ENCODE measurements around the gene PROZ.

PROZ gene

DNA sequence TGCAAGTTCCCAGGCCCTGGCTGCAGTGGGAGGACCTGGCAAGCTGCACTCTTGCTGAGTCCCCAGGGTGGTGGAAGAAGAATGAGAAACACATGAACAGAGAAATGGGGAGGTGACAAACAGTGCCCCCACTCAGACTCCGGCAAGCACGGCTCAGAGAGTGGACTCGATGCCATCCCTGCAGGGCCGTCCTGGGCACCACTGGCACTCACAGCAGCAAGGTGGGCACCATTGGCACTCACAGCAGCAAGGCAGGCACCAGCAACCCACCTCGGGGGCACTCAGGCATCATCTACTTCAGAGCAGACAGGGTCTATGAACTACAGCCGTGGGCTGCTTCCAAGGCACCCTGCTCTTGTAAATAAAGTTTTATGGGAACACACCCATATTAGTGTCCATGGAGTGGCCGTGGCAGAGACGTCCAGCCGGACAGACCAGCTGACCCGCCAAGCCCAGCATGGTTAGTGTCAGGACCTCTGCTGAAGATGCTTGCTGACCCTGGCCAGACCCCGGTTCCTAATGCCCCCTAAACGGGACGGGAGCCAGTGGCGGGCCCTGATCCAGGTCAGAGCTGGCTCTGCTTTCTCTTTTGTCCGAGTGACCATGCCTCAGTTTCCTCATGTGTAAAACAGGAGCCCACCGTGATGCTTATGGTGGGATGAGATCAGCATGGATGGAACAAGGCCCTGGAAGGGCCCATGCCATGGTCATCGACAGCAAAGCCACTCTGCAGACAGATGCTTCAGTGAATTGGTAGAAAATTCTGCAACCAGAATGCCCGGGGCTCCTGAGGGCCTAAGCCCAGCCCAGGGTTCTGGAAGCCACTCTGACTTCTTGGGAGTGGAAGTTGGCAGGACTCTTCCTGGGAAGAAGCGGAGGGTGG lies 37.9 kb upstream of the PROZ start:
- DNase-seq = no peak

DNA sequence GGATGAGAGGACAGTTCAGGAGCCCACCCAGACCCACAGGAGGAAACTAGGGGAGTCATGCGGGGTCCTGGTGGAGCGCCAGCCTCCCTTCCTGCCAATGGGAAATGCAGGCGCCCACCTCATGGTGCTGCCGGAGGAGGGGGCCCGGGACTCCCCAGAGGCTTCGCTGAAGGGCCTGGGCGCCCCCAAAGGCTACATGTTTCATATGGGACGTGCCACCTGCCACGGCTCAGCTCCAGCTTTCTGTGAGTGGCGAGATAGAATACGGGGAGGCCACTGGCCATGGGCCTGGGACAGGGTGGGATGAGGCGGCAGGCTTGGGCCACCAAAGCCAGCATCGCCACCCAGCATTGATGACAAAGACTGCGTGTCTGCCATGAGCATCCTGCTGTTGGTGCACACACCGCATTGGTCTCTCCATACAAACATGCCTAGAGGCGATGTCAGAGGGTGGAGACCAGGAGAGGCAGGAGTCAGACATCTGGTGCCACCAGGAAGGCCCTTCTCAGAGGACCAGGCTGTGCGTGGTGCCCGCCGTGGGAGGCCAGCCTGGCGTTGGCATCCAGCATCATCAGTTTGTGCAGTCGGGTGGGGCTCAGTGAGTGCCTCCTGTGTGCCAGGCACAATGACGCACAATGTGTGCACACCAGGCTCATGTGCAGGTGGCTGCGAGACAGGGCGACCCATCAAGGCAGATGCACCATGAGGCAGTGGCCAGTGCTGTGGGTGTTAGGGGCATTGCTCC lies 37.1 kb upstream of the PROZ start:
- no peak for DNase-seq

DNA sequence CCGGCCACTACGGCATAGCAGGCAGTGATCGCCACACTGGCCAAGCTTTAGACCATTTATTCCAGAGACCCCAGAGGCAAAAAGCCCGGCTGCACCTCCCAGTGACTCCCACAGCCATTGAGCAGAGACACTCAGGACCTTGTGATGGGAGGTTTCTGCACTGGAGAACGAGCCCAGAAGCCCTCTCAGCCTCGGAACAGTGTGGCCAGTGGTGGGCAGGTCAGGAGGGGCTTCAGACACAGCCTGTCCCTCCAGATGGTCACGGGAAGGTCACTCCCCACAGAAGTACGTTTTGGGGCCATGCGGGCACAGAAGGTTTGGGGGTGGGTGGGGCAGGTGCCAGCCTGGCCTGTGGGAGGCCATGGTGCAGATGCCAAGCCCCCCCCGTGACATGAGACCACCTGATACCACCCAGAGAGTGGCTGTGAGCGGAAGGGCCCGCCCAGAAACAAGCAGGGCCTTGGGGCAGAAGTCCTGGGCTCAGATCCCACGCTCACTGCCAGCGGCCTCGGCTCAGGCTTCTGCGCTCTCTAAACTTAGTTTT lies 36.4 kb upstream of the PROZ start:
- no peak for DNase-seq

DNA sequence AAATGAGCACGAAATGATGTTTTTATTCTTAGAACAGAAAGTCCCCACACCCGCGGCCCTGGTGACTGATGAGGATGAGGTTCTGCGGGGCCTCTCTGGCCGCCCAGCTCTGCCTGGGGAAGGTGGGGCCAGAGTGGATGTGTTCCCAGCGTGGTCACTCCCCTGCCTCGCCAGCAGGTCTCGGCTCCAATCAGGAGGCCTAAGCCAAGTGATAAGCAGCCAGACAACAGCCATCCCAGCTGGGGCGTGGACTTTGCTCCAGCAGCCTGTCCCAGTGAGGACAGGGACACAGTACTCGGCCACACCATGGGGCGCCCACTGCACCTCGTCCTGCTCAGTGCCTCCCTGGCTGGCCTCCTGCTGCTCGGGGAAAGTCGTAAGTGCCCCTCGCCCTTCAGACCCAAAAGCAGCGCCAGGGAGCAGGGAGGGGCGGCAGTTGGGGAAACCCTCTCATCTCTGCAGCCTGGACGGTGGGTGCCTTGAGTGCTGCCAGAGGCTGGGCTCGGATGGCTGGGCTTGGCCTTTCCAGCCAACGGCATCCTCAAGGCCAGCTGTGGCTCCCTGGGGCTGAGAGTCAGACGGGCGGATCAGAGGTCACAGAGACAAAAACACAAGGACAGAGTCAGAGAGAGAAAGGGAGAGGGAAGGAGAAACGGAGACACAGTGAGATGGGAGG lies 35.8 kb upstream of the PROZ start, which contains the start of gene F10:
TSS of gene F10 (plus strand) at position 250 of the 676 bp plus-strand sequence. CDS start at position 307, 57 bp downstream.
- no peak for DNase-seq

DNA sequence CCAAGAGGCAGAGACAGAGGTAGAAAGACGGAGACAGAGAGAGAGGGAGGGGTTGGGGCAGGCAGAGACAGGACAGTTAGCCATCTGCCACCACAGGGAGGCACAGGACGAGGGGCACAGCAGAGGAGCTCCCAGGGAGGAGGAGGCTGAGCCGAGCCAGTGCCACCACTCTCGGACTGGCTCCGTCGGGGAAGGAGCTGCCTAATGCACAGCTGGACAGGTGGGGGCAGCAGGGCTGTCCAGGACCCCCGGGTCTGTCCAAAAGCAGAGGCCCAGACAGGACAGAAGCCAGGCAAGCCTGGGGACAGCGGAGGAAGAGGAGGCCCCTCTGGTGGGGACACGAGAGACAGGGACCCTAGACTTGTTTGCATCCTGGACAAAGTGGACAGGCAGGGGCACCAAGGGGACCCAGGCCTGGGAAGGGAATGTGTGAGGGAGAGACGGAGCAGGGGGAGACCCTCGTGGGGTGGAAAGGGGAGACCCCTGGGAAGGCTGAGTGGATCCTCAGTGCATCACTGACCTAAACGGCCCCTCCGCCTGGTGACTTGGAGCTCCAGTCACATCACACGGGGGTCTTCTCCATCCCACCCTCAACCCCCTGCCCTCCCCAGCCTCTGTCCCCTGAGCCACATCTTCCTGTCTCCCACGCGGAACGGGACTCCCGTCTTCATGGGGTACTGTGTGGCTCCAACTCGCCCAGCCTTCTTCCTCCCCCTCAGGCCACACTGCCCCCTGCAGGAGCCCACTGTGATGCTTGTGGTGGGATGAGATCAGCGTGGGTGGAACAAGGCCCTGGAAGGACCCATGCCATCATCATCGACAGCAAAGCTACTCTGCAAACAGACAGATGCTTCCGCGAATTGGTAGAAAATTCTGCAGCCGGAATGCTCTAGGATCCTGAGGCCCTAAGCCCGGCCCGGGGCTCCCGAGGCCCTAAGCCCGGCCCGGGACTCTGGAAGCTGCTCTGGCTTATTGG lies 34.9 kb upstream of the PROZ start:
- DNase-seq = no peak

DNA sequence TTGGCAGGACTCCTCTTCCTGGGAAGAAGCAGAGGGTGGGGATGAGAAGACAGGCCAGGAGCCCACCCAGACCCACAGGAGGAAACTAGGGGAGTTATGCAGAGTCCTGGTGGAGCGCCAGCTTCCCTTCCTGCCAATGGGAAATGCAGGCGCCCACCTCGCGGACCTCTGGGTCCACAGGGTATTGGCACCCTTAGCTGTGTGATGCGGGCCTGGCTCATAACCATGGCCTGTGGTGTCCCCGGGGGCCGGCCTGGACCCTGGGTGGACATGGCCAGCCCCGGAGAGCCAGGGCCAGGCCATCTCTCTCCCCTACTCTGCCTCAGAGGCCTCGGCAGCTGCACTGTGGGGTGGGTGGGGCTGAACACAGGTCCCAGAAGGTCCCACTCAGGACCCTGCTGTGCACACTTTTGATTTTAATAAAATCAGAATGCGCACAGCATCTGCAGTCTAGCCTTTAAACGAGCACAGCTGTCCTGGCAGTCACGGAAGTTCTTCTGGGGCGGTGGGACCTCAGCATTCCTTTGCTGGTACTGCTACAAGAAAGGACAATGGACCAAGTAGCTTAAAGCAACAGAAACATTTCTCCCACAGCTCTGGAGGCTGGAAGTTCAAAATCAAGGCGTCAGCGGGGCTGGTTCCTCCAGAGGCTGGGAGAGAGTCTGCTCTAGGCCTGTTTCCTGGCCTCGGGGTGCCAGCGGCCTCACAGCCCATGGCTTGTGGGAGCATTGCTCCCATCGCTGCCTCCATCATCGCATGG lies 34.1 kb upstream of the PROZ start:
- DNase-seq = no peak

DNA sequence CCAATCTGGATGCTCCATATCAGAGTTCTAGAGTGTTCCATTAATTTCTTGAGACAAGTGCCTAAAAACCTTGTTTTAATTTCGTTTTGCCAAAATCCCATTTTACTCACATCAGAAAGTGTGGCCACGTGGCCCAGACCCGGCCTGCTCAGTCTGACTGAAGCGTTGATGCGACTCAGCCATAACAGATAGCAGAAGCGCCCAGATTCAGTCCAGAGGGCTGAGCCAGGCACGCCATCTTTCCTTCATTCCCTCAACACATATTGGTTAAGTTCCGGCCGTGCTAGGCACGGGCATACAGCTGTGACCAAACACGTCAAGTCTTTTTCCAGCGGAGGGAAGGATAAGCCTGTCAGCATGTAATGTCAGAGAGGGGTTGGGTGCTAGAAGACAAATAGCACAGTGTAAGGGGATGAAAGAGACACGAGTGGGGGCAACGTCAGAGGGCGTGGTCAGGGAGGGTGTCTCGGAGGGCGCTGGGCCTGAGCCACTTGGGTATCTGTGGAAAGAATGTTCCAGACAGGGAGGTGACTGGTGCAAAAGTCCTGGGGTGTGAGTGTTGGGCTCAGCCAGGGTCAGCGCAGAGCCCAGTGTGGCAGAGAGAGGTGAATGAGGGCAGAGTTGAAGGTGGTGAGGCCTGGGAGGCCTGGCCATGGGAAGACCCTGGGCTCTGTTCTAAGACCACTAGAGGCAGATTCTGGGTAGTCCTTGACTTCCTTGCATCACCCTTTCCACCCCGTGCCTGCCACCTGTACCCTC lies 32.8 kb upstream of the PROZ start:
- no peak for DNase-seq

DNA sequence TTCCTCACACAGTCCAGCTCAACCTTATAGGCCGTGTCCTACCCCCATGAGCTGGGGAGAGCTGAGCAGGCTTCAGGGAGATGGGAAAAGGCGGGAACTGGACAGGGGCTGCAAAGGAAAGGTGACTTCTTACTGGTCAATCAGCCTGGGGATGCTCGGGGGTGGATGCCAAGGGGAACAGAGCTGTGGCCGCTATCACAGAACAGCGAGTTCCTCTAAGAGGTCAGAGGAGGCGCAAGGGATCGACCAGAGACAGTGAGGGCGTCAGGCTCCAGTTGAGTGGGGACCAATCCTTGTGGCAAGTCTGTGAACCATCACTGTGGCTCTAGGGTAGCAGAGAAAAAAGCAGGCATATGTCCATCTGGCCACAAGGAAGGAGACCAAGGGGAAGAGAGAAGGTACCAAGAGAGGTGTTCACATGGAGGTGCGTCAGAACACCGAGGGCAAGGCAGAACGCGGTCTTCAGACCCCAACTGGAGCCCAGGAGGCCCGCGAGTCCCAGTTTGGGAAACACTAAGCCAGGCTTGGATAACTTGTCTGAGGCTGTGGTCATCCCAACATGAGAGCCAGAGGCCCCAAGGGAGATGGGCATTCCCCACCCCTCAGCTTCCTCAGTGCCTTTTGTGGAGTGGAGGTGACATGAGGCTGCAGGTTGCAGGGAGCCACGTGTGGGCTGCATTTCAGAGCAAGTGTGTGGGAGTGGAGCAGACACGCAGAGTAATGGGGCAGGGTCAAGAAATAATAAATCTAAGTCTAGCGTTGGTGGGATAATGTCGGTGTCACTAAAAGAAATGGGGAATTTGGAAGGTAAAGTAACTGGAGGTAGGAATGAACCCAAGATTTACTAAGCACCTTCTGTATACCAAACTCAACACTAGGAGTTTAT lies 31.9 kb upstream of the PROZ start:
- no peak for DNase-seq

DNA sequence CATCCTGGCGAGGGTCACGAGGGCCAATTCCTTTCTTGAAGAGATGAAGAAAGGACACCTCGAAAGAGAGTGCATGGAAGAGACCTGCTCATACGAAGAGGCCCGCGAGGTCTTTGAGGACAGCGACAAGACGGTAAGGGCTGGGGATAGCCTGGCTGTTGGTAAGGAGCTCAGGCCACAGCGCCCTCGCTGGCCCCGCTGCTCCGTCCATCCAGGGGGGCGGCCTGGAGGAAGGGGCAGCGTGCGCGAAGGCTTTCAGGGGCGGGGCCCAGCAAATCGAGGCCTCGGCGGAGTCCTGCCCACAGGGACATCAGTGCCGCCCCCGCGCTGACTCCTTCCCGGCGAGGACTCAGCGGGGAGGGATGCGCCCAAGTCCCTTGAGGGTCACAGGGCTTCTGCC lies 29.0 kb upstream of the PROZ start:
- DNase-seq = no peak

DNA sequence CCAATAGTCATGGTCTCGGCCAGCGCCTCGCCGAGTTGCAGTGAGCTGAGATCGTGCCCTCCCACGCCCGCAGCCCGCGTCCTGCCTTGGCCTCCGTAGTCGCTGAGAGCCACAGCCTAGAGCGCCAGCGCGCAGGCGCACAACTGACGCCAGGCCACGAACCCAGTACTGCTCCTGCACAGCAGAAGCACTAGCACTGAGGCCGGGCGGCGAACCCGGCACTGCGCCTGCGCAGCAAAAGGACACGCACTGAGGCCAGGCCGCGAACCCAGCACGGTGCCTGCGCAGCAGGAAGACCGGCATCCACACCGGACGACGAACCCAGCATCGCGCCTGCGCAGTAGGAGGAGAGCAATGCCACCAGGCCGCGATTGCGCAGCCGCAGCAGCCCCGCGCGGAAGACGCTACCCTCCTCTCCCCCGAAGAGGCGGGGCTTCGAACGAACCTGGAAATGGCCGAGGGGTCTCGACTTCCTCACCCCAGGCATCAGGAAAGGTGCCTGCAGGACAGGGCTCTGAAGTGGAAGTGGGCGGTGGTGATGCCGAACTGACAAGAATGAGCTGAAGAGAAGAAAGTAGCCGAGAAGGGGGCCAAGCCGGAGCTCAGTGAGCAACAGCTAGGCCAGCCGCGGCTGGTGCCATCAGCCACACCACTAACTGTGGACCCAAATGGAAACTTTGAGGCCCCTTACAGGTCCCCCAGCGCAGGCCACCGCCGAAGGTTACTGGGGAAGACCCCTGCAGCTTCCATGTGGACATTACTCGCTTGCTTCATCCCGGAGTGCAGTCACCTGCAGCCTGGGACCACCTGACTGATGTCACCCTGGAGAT lies 28.3 kb upstream of the PROZ start:
- no peak for DNase-seq

DNA sequence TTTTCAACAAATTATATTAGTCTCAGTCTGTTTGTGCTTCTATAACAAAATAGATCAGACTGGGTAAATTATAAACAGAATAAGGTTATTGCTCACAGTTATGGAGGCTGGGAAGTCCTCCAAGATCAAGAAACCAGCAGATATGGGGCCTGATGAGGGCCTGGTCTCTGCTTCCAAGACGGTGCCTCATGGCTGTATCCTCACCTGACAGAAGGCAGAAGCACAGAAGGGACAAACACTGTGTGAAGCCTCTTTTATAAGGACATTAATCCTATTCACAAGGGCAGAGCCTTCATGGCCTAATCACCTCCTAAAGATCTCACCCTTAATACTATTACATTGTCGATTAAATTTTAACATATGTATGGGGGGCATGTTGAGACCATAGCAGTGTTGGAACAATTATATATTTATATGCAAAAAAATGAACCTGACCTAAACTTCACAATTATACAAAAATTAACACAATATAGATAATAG lies 23.1 kb upstream of the PROZ start:
- DNase-seq = no peak

DNA sequence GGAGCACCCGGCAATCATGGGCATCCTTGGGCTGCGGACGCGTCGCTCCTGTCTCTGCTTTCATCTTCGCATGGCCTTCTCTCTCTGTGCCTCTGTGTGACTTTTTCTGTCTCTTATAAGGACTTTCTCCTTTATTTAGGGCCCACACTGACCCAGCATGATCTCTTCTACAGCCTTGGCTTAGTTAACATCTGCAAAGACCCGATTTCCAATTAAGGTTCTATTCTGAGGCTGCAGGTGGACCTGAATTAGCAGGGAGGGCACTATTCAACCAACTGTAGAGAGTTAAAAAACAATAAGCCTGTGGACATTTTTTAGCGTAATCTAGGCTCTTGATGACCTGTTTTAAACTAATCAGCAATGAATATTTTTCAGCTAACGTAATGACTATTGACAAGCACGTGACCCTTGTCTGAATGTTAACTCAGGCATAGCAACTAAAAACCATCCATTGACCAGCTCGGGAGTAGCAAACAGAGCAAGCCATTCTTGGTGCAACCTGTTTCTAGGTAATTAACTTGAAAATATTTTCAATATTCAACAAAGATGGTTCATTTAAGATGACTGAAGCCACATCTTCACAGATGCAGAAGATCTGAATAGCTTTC lies 20.7 kb upstream of the PROZ start:
- DNase-seq = no peak

DNA sequence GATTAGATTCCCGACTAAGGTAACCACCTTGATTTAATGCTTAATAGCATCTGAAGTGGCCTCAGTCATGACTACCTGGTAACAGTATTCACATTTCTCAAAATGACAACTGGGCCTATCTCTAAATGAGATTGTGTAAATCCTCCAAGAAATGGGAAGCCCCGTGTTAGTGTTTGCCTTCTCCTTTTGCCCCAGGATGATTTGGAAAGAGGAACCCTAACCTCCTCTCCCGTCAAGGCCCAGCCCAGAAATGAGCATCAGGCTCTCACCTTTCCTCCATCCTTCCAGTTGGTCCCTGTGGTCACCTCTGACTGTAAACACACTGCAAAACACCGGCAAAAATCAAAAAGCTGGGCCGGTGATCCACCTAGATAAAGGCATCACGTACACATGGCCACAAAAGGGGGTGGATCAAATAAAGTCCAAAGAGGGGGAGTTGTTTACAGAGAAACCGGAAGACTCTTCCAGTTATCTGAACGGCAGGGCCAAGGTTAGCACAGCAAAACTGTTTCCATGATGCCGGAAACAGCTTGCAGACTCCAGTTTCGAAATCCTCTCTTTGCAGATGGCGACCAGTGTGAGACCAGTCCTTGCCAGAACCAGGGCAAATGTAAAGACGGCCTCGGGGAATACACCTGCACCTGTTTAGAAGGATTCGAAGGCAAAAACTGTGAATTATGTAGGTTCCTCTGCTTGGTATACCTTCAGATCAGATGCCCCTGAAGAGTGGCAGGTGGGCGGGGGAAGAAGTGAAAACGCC lies 19.5 kb upstream of the PROZ start:
- DNase-seq = no peak

DNA sequence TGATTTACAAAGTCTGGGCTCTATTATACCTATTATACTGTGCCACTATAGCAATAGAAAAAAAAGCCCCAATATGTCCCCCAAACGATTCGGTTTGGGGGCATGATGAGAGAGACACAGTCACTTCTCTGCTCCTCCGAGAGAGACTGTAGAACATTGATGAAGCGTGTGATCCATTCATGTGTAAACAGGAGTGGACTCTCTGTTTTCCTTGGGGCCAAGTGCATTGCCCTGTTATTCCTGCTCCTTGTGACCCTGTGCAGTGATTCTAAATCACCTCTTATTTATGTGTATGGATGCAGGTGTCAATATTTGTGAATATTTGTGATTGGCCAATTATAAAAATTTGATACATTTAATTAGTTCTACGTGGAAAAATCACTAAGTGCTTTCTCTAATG lies 18.9 kb upstream of the PROZ start:
- DNase-seq = no peak

DNA sequence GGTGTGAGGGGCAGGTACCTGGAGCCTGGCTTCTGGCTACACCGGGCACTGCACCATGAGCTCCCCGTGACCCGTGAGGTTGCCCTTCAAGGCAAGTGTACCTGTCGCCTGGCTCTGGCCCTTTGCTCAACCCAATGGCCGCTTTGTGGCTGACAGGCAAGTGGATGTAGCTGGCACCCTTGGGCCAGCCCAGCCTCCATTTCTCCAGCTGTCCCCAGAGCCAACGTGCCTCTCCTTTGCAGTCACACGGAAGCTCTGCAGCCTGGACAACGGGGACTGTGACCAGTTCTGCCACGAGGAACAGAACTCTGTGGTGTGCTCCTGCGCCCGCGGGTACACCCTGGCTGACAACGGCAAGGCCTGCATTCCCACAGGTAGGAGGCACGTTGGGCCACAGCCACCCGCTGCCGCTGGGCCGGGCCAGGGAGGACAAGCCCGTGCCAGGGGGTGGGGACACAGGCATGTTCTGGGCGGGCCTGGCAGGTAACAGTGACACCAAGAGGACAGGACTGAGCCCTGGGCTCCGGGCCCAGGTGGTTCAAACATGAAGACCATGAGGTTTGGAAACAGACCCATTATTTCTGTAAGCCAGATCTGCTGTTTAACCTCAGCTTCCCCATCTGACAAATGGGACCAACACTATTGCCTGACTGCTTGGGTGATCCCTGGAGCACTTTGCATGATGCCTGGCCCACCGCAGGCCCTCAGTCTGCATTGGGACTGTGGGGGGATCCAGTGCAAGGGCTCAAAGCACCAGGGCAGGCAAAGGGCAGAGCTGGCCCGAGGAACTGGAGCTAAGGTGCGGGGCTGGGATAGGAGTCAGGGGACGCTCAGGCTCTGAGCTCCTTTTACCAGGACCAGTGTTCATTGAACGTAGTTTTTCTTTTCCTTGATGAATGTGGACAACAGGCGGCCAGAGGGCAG lies 17.5 kb upstream of the PROZ start:
- no peak for DNase-seq

DNA sequence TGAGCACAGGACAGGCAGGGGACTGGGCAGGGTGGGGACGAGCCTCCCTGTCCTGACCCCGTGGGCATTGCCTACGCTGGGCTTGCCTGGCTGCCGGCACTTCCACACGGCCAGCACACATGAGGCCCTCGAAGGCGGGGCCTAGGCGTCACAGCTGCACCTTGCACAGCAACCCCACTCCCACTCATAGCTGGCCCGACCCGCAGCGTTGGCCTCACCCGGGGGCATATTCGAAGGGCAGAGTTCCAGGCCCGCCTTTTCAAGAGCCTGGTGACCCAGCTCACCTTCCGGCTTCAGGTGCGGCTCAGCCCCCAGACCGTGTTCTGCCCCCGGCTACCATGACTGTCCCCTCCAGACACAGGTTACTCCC lies 16.9 kb upstream of the PROZ start:
- no peak for DNase-seq
